Mucosa of descending colon (tissue), 3 donors: Measurements from ENCODE around the gene ITGA6. TPM values are rescaled to one million over a fixed set of nuclear protein-coding genes. Genes with fewer than 3 reads are reported as not detected.
A peak's percentile ranks its signal among the peaks of the same experiment; 100 is the strongest.
"Not testable (repeated sequence)": the region's sequence is repeated elsewhere in the genome, so short reads cannot be mapped to it uniquely, and the experiment has no call there.

Experiments
- ATAC-seq: fragments of 200-7000 bp; cut with Tn5 transposase; one replicate; pipeline ENCODE4 v1.9.1; 2020; ENCODE audit warnings: mild to moderate bottlenecking, moderate library complexity
- DNase-seq, 3 donors: peaks; one replicate each; pipeline ENCODE4 v3.0.0-alpha.2; 2020
- H3K36me3 ChIP-seq: fragments of 200-600 bp; one replicate; pipeline ENCODE4 v1.8.0; 2021; ENCODE audit warnings: low read depth, mild to moderate bottlenecking
- H3K4me1 ChIP-seq: fragments of 200-600 bp; one replicate; pipeline ENCODE4 v1.8.0; 2021; ENCODE audit warnings: low read depth, mild to moderate bottlenecking
- H3K4me3 ChIP-seq: fragments of 200-600 bp; one replicate; pipeline ENCODE4 v1.8.0; 2021; ENCODE audit warnings: mild to moderate bottlenecking
- H3K9me3 ChIP-seq: fragments of 200-600 bp; one replicate; pipeline ENCODE4 v1.8.0; 2021; ENCODE audit warnings: mild to moderate bottlenecking
- CTCF ChIP-seq: fragments of 200-600 bp; IDR thresholded peaks from one replicate; pipeline ENCODE4 v1.8.0; 2022; ENCODE audit warnings: antibody characterized with exemption, mild to moderate bottlenecking
- intact Hi-C, 2 donors: fragments of 100-400 bp; cut with DNase I in 1 of 2; cut with micrococcal nuclease in 1 of 2; formaldehyde crosslinking; loops; one replicate each; pipeline versions ENCODE4 v1.11.0 to v1.11.1; 2022; cut with DNase I, micrococcal nuclease
- total RNA-seq, 3 donors: library from RNA; stranded (reverse); fragmentation: NEBNext Ultra II Directional in 2 of 3; extraction: Animal tissue kit (Norgen Biotek cat#: 25700) in 2 of 3; gene quantifications; one replicate each; pipeline versions ENCODE4 v1.2.1 to v1.2.4, GENCODE V29; 2021 to 2023
- donor health status: DM: no; HTN: no; CAD: no; lungs with moderate emphysema.
- donor health status: DM: no; HTN: no; CAD: no.
- donor health status: DM: no; HTN: yes; CAD: no.

ITGA6 gene
- total RNA-seq, 3 donors from 2014 or later: 116 to 192 (median 178) TPM

- no peak for DNase-seq
- Histone ChIP-seq H3K36me3 (no peaks in the 10 kb centered on the region), H3K4me3 (no peak overlapping the region), H3K4me1 (no peaks in the 10 kb centered on the region), H3K9me3 (peaks cover 20% of the 10 kb centered on the region)
- intact Hi-C loops: no loop called here
- ATAC-seq: no peak
- no peak for TF ChIP-seq CTCF
Observed at GRCh38 chr2:172513524-172513900, 86.1 kb downstream of the ITGA6 start.

GRCh38 chr2:172513935-172514586 is 86.7 kb downstream of the ITGA6 start:
- H3K4me1 ChIP-seq: no peaks in the 10 kb centered on the region
- DNase-seq (no peak), ATAC-seq (peak; percentile 27)
- intact Hi-C loops: no loop called here
- H3K4me3 ChIP-seq: no peak overlapping the region
- peaks cover 20% of the 10 kb centered on the region for H3K9me3 ChIP-seq
- TF ChIP-seq CTCF: no peak
- H3K36me3 ChIP-seq: no peaks in the 10 kb centered on the region

- H3K36me3 ChIP-seq: no peaks in the 10 kb centered on the region
- H3K4me3 ChIP-seq: no peak overlapping the region
- TF ChIP-seq CTCF: no peak
- ATAC-seq: no peak
- no peak for DNase-seq
- intact Hi-C loops: no loop called here
- no peaks in the 10 kb centered on the region for H3K4me1 ChIP-seq
- H3K9me3 ChIP-seq: peaks cover 32% of the 10 kb centered on the region
Observed at GRCh38 chr2:172516299-172516698, 88.9 kb downstream of the ITGA6 start.

GRCh38 chr2:172518995-172519394 is 91.6 kb downstream of the ITGA6 start:
- no peak for TF ChIP-seq CTCF
- H3K36me3 ChIP-seq: no peaks in the 10 kb centered on the region
- ATAC-seq: no peak

GRCh38 chr2:172525601-172526000 is 98.2 kb downstream of the ITGA6 start:
- H3K4me1 ChIP-seq: peaks cover 3% of the 10 kb centered on the region
- no peak for TF ChIP-seq CTCF
- no peak for DNase-seq
- peaks cover 12% of the 10 kb centered on the region for H3K9me3 ChIP-seq
- intact Hi-C loops: no loop called here
- no peak for ATAC-seq
- H3K4me3 ChIP-seq: no peak overlapping the region
- no peaks in the 10 kb centered on the region for H3K36me3 ChIP-seq

More at GRCh38 chr2:172518995-172519394, 91.6 kb downstream of the ITGA6 start:
- intact Hi-C loops: no loop called here
- Histone ChIP-seq H3K4me1 (no peaks in the 10 kb centered on the region), H3K4me3 (no peak overlapping the region), H3K9me3 (peaks cover 12% of the 10 kb centered on the region)
- no peak for DNase-seq

GRCh38 chr2:172531309-172531708 is 103.9 kb downstream of the ITGA6 start:
- Histone ChIP-seq H3K4me3 (no peak overlapping the region), H3K9me3 (peaks cover 12% of the 10 kb centered on the region), H3K4me1 (peaks cover 17% of the 10 kb centered on the region), H3K36me3 (no peaks in the 10 kb centered on the region)
- intact Hi-C loops: no loop called here
- DNase-seq (peak in 1 of 3 donors; percentile 30), ATAC-seq (peak; percentile 72)
- no peak for TF ChIP-seq CTCF

- ATAC-seq: not testable (repeated sequence)
Observed at GRCh38 chr2:172532461-172532860, 105.1 kb downstream of the ITGA6 start.

More at GRCh38 chr2:172532461-172532860, 105.1 kb downstream of the ITGA6 start:
- H3K4me3 ChIP-seq, DNase-seq, intact Hi-C loops, H3K36me3 ChIP-seq, H3K9me3 ChIP-seq: not testable (repeated sequence)
- peaks cover 17% of the 10 kb centered on the region for H3K4me1 ChIP-seq
